T-helper 1 cell treated with Interleukin-12 subunit alpha and Interleukin-12 subunit beta and Interleukin-4 antibody, amounts not matched to agents 30 μg/mL and 1 μg/mL, for 36 hours (primary cell): ENCODE results near the gene TFDP1.

ENCODE experiments used
- H3K27ac Mint-ChIP-seq: one replicate; pipeline ENCODE4 v1.8.0; 2021; ENCODE audit warnings: mild to moderate bottlenecking, mixed read lengths
- H3K27me3 Mint-ChIP-seq: one replicate; pipeline ENCODE4 v1.8.0; 2021; ENCODE audit warnings: low read depth, mixed read lengths
- H3K36me3 Mint-ChIP-seq: one replicate; pipeline ENCODE4 v1.8.0; 2021; ENCODE audit warnings: low read depth, mixed read lengths
- H3K4me1 Mint-ChIP-seq: one replicate; pipeline ENCODE4 v1.8.0; 2021; ENCODE audit warnings: low read depth, mixed read lengths
- H3K4me3 Mint-ChIP-seq: one replicate; pipeline ENCODE4 v1.8.0; 2021; ENCODE audit warnings: mild to moderate bottlenecking, moderate library complexity, mixed read lengths
- H3K9me3 Mint-ChIP-seq: one replicate; pipeline ENCODE4 v1.8.0; 2021; ENCODE audit warnings: mixed read lengths

TFDP1 gene

DNA sequence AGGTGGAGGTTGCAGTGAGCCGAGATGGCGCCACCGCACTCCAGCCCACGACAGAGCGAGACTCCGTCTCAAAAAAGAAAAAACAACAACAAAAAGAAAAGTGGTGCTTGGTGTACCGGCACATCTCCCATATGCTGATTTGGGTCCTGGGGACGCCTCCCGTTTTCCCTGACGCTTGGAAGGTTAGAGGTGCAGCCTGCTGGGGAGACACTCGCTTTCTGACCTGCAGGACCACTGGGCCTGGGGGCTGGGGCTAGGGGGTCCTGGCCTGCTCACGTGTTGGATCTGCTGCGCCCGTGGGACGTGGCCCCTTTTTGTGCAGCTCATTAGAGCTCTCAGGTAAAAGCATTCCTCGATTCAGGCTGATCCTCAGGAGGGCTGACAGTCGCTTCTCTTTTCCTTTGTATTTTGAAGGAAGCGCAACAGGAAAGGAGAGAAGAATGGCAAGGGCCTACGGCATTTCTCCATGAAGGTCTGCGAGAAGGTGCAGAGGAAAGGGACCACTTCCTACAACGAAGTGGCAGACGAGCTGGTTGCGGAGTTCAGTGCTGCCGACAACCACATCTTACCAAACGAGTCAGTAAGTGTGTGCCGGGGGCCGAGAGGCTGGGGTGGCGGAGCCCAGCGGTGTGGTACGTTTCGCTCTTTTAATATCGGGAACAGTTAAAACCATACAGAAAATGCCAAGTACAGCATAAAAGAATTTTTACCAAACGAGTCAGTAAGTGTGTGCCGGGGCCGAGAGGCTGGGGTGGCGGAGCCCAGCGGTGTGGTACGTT is 48.3 kb downstream of the TFDP1 start:
- peaks cover 28% of the 10 kb centered on the region for H3K36me3 Mint-ChIP-seq
- H3K4me3 Mint-ChIP-seq, result no peak overlapping the region
- H3K9me3 Mint-ChIP-seq, result no peaks in the 10 kb centered on the region
- H3K27me3 Mint-ChIP-seq, result no peaks in the 10 kb centered on the region
- no peak overlapping the region for H3K27ac Mint-ChIP-seq
- peaks cover 11% of the 10 kb centered on the region for H3K4me1 Mint-ChIP-seq

DNA sequence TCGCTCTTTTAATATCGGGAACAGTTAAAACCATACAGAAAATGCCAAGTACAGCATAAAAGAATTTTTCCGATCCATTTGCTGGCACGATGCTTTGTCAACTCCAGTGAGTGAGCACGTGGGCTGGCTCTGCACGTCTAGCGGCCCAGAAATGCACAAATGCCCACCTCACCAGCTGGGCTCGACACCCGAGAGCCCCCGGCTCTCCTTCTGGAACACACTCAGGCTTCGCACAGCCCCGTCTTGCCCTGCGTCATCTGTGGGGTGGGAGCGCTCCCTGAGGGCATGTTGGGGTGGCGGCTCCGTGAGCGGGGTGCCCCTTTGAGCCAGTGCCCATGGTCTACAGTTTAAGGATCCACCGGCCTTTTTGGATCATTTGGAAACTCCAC is 48.9 kb downstream of the TFDP1 start:
- Mint-ChIP-seq H3K4me1 (peaks cover 11% of the 10 kb centered on the region), H3K27ac (no peak overlapping the region), H3K4me3 (no peak overlapping the region), H3K9me3 (no peaks in the 10 kb centered on the region), H3K27me3 (no peaks in the 10 kb centered on the region), H3K36me3 (peaks cover 28% of the 10 kb centered on the region)

DNA sequence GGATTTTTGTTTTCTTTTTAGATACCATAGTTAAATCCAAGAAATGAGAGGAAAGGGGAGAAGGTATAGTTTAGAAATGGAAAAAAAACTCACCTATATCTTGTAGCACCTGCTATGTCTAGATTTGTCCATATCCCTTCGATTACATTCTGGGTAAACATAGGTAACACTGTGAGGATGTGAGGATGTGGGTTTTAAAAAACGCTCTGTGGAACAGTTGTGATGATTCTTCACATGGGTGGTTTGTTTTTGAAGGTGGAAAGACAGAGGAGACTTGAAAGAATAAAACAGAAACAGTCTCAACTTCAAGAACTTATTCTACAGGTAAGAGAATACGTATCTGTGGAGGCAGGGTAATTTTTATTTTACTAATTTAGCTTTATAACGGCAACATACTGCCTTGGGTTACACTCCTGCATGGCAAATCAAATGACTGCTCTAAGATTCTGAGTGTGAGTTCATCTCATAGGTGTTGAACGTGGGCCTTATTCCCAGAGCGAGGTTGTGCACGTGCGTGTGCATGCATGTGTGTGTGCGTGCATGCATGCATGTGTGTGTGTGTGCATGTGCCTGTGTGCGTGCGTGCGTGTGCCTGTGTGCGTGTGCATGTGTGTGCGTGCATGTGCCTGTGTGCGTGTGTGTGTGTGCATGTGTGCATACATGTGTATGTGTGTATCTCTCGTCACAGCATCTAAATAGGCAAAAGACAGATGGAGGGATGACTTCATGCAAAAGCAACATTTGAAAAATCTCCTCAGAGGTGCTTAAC is 49.9 kb downstream of the TFDP1 start:
- no peaks in the 10 kb centered on the region for H3K27me3 Mint-ChIP-seq
- H3K27ac Mint-ChIP-seq, result peak overlapping the region; percentile 4
- peaks cover 11% of the 10 kb centered on the region for H3K4me1 Mint-ChIP-seq
- no peak overlapping the region for H3K4me3 Mint-ChIP-seq
- H3K9me3 Mint-ChIP-seq, result no peaks in the 10 kb centered on the region
- H3K36me3 Mint-ChIP-seq, result peaks cover 29% of the 10 kb centered on the region

DNA sequence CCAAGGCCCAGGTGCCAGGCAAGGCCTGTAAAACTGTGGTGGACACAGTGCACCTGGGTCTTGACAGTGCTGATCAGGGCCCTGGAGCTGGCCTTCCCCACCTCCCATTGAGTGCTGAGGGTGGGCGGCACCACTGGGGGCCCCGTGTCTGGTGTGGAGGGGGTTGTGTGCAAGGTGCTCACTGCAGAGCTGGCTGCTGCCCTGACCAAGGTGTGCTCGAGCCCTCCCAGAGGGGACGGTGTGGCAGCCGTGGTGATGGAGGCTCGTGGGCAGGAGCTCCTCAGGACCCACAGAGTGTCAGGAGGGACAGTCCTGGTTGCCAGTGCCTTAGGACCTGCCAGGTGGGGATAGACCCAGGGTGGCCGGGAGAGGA is 50.5 kb downstream of the TFDP1 start:
- Mint-ChIP-seq H3K4me3 (no peak overlapping the region), H3K27me3 (no peaks in the 10 kb centered on the region), H3K36me3 (peaks cover 30% of the 10 kb centered on the region), H3K27ac (no peak overlapping the region), H3K9me3 (no peaks in the 10 kb centered on the region), H3K4me1 (peaks cover 11% of the 10 kb centered on the region)

DNA sequence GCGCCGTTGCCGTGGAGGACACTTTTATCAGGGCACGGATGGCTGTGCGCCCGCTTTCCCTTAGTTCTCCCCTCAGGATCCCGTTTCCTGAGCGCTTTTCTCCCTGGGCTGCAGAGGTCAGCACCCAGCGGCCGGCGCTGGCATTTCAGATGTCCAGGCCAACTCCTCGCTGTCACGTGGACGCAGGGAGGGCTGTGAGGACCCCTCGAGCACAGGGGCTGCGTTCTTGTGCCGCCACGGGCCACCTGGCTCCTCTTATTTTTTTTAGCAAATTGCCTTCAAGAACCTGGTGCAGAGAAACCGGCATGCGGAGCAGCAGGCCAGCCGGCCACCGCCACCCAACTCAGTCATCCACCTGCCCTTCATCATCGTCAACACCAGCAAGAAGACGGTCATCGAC is 51.2 kb downstream of the TFDP1 start:
- H3K27ac Mint-ChIP-seq, result no peak overlapping the region
- peaks cover 36% of the 10 kb centered on the region for H3K36me3 Mint-ChIP-seq
- peaks cover 11% of the 10 kb centered on the region for H3K4me1 Mint-ChIP-seq
- H3K4me3 Mint-ChIP-seq, result no peak overlapping the region
- H3K9me3 Mint-ChIP-seq, result no peaks in the 10 kb centered on the region
- no peaks in the 10 kb centered on the region for H3K27me3 Mint-ChIP-seq

DNA sequence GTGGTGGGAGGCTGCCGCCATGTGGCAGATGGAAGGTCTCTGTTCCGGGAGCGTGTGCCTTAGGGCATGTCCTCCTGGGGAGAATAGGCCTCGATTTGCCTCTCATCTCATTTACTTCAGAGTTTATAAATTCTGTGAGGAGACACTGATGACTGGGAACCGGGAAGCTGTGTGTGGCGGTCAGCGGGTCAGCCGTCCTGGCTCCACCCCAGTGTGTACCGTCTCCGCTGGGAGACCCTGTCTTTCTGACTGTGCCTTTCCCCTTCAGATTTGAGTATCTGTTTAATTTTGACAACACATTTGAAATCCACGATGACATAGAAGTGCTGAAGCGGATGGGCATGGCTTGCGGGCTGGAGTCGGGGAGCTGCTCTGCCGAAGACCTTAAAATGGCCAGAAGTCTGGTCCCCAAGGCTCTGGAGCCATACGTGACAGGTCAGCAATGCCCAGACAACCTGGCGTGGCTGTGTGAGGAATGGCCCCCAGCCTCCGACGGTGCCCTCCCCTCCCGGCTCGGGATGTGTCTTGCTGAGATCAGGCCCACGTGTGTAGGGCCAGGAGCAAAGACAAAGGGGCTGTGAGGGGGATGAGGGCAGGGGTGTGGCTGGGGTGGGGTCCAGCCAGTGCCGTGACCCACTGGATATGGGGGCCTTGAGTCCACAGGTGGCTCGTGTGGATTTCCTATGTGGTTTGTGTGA is 51.9 kb downstream of the TFDP1 start:
- no peak overlapping the region for H3K4me3 Mint-ChIP-seq
- peaks cover 39% of the 10 kb centered on the region for H3K36me3 Mint-ChIP-seq
- no peak overlapping the region for H3K27ac Mint-ChIP-seq
- peaks cover 11% of the 10 kb centered on the region for H3K4me1 Mint-ChIP-seq
- H3K27me3 Mint-ChIP-seq, result no peaks in the 10 kb centered on the region
- H3K9me3 Mint-ChIP-seq, result no peaks in the 10 kb centered on the region

DNA sequence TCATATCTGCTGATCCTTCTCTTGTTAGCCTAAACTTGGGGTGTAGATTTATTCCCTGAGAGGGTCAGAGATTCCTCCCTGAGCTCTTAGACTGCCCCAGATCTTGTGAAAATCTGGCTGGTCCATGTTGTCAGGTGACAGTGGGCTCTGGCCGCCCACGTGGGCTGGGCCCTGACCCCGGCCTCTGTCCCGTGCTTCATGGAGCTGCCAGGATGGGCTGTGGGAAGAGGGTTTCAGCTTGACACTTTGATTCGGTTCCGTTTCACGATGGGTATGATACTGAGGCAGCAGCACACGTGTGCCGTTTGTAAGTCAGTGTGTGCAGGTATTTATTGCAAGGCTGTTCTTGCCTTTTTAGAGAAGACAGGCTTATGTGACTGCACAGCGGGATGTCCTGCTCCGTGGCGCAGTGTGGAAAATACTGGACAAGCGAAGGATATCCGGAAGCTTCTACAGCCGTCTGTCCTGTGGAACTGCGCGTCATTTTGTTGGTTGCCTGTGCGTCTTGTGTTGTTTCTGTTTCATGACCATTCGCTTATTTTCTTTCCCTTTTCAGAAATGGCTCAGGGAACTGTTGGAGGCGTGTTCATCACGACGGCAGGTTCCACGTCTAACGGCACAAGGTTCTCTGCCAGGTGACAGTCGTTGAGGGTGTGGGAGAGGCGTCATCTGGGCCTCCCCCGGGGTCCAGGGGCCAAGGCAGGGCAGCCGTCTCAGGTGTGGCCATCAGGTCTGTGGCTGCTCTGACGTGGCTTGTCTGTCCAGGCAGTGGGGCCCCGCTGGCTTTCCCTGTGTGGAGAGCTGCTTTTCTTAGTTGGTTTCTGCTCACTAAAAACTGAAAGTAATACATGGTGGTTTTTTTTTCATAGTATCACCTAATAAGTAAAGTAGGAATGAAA is 53.0 kb downstream of the TFDP1 start:
- Mint-ChIP-seq H3K4me1 (peaks cover 11% of the 10 kb centered on the region), H3K4me3 (no peak overlapping the region), H3K27ac (no peak overlapping the region), H3K27me3 (no peaks in the 10 kb centered on the region), H3K9me3 (no peaks in the 10 kb centered on the region), H3K36me3 (peaks cover 46% of the 10 kb centered on the region)

DNA sequence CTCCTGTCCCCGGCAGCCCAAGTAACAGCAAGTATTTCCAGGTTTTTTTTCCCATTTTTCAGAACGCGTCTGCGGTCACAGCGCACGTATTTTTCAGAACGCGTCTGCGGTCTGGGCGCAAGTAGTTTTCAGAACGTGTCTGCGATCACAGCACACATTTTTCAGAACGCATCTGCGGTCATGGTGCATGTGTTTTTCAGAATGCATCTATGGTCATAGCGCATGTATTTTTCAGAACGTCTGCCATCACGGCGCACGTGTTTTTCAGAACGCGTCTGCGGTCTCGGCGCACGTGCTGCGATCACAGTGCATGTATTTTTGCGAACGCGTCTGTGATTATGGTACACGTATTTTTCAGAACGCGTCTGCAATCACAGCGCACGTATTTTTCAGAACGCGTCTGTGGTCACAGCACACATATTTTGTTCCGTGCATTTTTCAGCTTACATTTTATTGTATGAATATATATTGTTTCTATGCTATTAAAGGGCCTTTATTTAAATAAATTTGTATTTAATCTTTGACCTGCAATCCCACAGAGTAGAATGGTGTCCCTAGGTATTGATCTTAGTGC is 53.7 kb downstream of the TFDP1 start:
- Mint-ChIP-seq H3K36me3 (peaks cover 44% of the 10 kb centered on the region), H3K27ac (no peak overlapping the region), H3K9me3 (no peaks in the 10 kb centered on the region)

DNA sequence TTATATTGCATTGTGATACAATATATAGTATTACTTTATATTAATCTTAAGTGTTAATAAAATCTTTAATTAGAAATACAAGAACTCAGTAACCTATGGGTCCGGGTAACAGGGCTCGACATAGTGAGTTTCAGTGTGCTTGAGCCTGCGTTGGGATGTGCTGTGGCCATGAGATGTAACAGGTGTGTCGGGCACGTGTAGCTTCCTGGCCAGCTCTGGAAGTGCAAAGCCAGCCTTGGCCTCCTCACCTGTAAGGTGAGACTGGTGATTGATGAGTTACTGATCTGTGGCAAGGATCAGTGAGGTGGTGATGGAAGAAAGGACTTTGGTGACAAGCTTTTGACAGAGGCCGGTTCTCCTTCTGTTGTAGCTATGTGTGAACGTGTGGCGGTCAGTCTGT is 54.3 kb downstream of the TFDP1 start:
- peaks cover 44% of the 10 kb centered on the region for H3K36me3 Mint-ChIP-seq
- H3K9me3 Mint-ChIP-seq, result no peaks in the 10 kb centered on the region
- no peak overlapping the region for H3K27ac Mint-ChIP-seq
- no peaks in the 10 kb centered on the region for H3K27me3 Mint-ChIP-seq
- peaks cover 10% of the 10 kb centered on the region for H3K4me1 Mint-ChIP-seq
- H3K4me3 Mint-ChIP-seq, result no peak overlapping the region

More for the DNA sequence above, 53.7 kb downstream of the TFDP1 start:
- no peaks in the 10 kb centered on the region for H3K27me3 Mint-ChIP-seq
- H3K4me3 Mint-ChIP-seq, result no peak overlapping the region
- H3K4me1 Mint-ChIP-seq, result peaks cover 11% of the 10 kb centered on the region

DNA sequence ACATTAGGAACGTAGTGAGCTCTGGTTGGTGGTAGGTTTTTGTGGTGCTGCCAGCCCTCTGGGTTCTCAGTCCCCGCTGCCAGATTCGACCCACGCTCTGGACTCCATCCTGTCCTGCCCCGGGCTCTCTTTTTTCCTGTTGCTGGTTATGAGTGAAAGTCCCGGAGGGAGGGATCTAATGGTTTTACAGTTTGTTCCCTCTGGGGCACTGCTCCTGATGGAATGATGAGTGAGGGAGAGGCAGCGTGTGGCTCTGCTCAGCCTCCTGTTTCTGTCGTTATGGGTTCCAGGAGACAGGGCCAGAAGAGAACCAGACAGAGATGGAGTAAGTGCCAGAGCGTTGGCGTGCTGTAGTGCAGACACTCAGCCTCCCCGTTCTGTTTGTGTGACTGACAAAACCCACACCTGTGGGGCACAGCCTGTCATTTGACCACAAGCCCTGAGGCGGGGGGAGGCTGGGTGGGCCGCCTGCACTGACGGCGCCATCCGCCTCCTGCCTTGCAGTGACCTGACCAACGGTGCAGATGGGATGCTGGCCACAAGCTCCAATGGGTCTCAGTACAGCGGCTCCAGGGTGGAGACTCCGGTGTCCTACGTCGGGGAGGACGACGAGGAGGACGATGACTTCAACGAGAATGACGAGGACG is 55.2 kb downstream of the TFDP1 start:
- no peaks in the 10 kb centered on the region for H3K27me3 Mint-ChIP-seq
- no peaks in the 10 kb centered on the region for H3K9me3 Mint-ChIP-seq
- peaks cover under 1% of the 10 kb centered on the region for H3K4me1 Mint-ChIP-seq
- peaks cover 38% of the 10 kb centered on the region for H3K36me3 Mint-ChIP-seq
- no peak overlapping the region for H3K27ac Mint-ChIP-seq
- H3K4me3 Mint-ChIP-seq, result no peak overlapping the region

DNA sequence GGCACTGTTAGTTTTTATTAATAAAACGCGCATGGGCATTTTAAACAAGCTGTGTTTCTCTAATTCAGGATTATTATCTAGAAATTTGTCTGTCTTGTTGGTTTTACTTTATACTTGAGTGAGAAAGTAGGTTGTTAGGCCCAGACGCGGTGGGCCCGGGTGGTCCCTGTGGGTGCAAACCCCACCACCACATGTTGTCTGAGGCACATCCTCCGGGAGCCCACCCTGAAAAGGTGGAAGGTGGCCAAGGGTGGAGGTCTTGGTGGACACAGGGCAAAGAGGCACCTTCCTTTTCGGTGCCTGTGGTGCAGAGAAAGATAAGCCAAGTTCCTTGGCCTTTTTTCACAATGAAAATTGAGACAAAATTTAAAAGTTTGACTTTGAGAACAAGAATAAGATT is 56.9 kb downstream of the TFDP1 start:
- Mint-ChIP-seq H3K9me3 (no peaks in the 10 kb centered on the region), H3K27me3 (no peaks in the 10 kb centered on the region), H3K4me3 (no peak overlapping the region), H3K27ac (no peak overlapping the region), H3K4me1 (peaks cover 2% of the 10 kb centered on the region), H3K36me3 (peaks cover 35% of the 10 kb centered on the region)

DNA sequence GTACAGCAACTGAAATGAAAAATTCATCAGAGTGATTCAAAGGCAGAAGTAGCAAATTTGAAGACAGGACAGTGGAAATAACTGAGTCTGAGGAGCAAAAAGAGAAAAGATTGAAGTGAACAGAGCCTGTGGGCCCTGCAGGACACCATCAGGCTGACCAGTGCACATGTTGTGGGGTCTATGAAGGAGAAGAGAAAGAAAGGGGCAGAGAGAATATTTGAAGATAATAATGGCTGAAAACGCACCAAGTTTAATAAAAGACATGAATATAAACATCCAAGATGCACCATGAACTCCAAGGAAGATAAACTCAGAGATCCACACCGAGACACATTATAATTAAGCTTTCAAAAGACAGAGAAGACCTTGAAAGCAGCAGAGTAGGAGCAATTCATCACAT is 58.0 kb downstream of the TFDP1 start:
- H3K4me1 Mint-ChIP-seq, result peaks cover 5% of the 10 kb centered on the region
- H3K27ac Mint-ChIP-seq, result no peak overlapping the region
- H3K36me3 Mint-ChIP-seq, result peaks cover 27% of the 10 kb centered on the region
- H3K4me3 Mint-ChIP-seq, result no peak overlapping the region
- H3K9me3 Mint-ChIP-seq, result no peaks in the 10 kb centered on the region
- H3K27me3 Mint-ChIP-seq, result no peaks in the 10 kb centered on the region

DNA sequence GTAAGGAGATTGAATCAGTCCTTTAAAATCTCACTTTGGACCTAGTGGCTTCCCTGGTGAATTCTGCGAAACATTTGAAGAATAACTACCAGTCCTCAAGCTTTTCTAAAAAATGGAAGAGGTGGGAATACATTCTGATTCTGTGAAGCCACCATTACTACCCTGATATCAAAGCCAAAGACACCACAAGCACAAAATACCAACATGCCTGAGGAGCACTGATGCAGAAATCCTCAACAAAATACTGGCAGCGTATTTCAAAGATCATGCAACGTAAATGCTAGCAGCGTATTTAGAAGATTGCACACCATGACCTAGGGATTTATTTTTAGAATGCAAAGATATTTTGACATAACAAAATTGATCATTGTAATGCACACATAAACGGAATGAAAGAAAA is 59.0 kb downstream of the TFDP1 start:
- Mint-ChIP-seq H3K27ac (no peak overlapping the region), H3K27me3 (no peaks in the 10 kb centered on the region), H3K36me3 (peaks cover 22% of the 10 kb centered on the region), H3K4me3 (no peak overlapping the region), H3K4me1 (peaks cover 5% of the 10 kb centered on the region), H3K9me3 (no peaks in the 10 kb centered on the region)
